Mesenchymal stem cell (in vitro differentiated cells and primary cell): ENCODE results near the gene ZCCHC13.

Source experiments
- DNase-seq: peaks from one replicate; pipeline ENCODE4 v3.0.0-alpha.2; 2013
- H2AFZ ChIP-seq: one replicate; pipeline ENCODE4 v1.6.1; 2013; ENCODE audit warnings: low read depth, mild to moderate bottlenecking, control low read depth, inconsistent platforms, low read length, moderate library complexity
- H2AK5ac ChIP-seq: 2 replicates; pipeline ENCODE4 v1.6.1; 2013; ENCODE audit warnings: low read length, moderate library complexity, mild to moderate bottlenecking, inconsistent platforms; ENCODE audit not compliant: severe bottlenecking
- H2BK120ac ChIP-seq: one replicate; pipeline ENCODE4 v1.6.1; 2013; ENCODE audit warnings: low read depth, mild to moderate bottlenecking, inconsistent platforms, low read length, moderate library complexity
- H2BK12ac ChIP-seq, 2 experiments: one replicate each; pipeline ENCODE4 v1.6.1; 2013; ENCODE audit warnings: inconsistent platforms in 2 of 2, low read length in 2 of 2, mild to moderate bottlenecking in 2 of 2, moderate library complexity in 2 of 2, control low read depth in 1 of 2
- H2BK15ac ChIP-seq: one replicate; pipeline ENCODE4 v1.6.1; 2013; ENCODE audit warnings: mild to moderate bottlenecking, low read depth, inconsistent platforms; ENCODE audit not compliant: poor library complexity, severe bottlenecking
- H2BK5ac ChIP-seq: 2 replicates; pipeline ENCODE4 v1.6.1; 2013; ENCODE audit warnings: low read depth, mild to moderate bottlenecking, low read length, control low read depth, inconsistent platforms; ENCODE audit not compliant: poor library complexity, severe bottlenecking
- H3K14ac ChIP-seq, 2 experiments: one replicate each; pipeline ENCODE4 v1.6.1; 2013; ENCODE audit warnings: inconsistent platforms in 2 of 2, low read length in 2 of 2, control low read depth in 1 of 2, mild to moderate bottlenecking in 1 of 2, moderate library complexity in 1 of 2
- H3K18ac ChIP-seq, 2 experiments: one replicate each; pipeline ENCODE4 v1.6.1; 2013; ENCODE audit warnings: inconsistent platforms in 2 of 2, low read length in 2 of 2, control low read depth in 1 of 2, low read depth in 1 of 2, mild to moderate bottlenecking in 1 of 2
- H3K23ac ChIP-seq, 2 experiments: one replicate each; pipeline ENCODE4 v1.6.1; 2013; ENCODE audit warnings: inconsistent platforms in 2 of 2, low read length in 2 of 2, mild to moderate bottlenecking in 2 of 2, moderate library complexity in 2 of 2, control low read depth in 1 of 2
- H3K27ac ChIP-seq: 2 replicates; pipeline ENCODE4 v1.5.1; 2013; ENCODE audit warnings: mild to moderate bottlenecking, moderate library complexity, low read length, control low read depth, inconsistent platforms; ENCODE audit not compliant: poor library complexity, severe bottlenecking
- H3K27me3 ChIP-seq, 2 experiments: 2 replicates each; pipeline versions ENCODE4 v1.6.1 to v1.7.0; 2013; ENCODE audit warnings: low read length in 2 of 2, mild to moderate bottlenecking in 2 of 2, moderate library complexity in 2 of 2, control low read depth in 1 of 2, inconsistent platforms in 1 of 2; ENCODE audit not compliant: control insufficient read depth in 1 of 2, insufficient read depth in 1 of 2
- H3K36me3 ChIP-seq, 2 experiments: 2 replicates each; pipeline versions ENCODE4 v1.6.1 to v1.7.0; 2013; ENCODE audit warnings: low read length in 2 of 2, control low read depth in 1 of 2, inconsistent platforms in 1 of 2, low read depth in 1 of 2, mild to moderate bottlenecking in 1 of 2; ENCODE audit not compliant: insufficient read depth in 2 of 2, control insufficient read depth in 1 of 2
- H3K4ac ChIP-seq, 2 experiments: one replicate each; pipeline ENCODE4 v1.6.1; 2013; ENCODE audit warnings: inconsistent platforms in 2 of 2, low read length in 2 of 2, mild to moderate bottlenecking in 2 of 2, moderate library complexity in 2 of 2, control low read depth in 1 of 2, low read depth in 1 of 2
- H3K4me1 ChIP-seq: 2 replicates; pipeline ENCODE4 v1.6.1; 2013; ENCODE audit warnings: low read depth, low read length, control low read depth; ENCODE audit not compliant: control insufficient read depth, insufficient read depth
- H3K4me2 ChIP-seq: 2 replicates; pipeline ENCODE4 v1.6.1; 2013; ENCODE audit warnings: low read length, mild to moderate bottlenecking, inconsistent platforms; ENCODE audit not compliant: poor library complexity, severe bottlenecking
- H3K4me3 ChIP-seq, 2 experiments: 2 replicates each; pipeline versions ENCODE4 v1.5.1 to v1.7.0; 2013; ENCODE audit warnings: low read length in 2 of 2, mild to moderate bottlenecking in 2 of 2, control low read depth in 1 of 2, low read depth in 1 of 2; ENCODE audit not compliant: insufficient read depth in 1 of 2
- H3K79me1 ChIP-seq: replicated peaks from 2 replicates; pipeline ENCODE4 v1.6.1; 2013; ENCODE audit warnings: mild to moderate bottlenecking, control low read depth, low read length, inconsistent platforms; ENCODE audit not compliant: poor library complexity, severe bottlenecking
- H3K9ac ChIP-seq: 2 replicates; pipeline ENCODE4 v1.7.0; 2013; ENCODE audit warnings: mild to moderate bottlenecking, low read length, moderate library complexity
- H3K9me3 ChIP-seq: 2 replicates; pipeline ENCODE4 v1.7.0; 2013; ENCODE audit warnings: mild to moderate bottlenecking, low read length; ENCODE audit not compliant: control insufficient read depth
- H4K8ac ChIP-seq: one replicate; pipeline ENCODE4 v1.6.1; 2013; ENCODE audit warnings: inconsistent platforms, mild to moderate bottlenecking, low read length, moderate library complexity
- H4K91ac ChIP-seq: one replicate; pipeline ENCODE4 v1.6.1; 2013; ENCODE audit warnings: mild to moderate bottlenecking, low read length, inconsistent platforms
- WGBS: methylation state at CpG from one replicate; pipeline ENCODE4 v1.1.7; 2013; ENCODE audit warnings: mixed read lengths; 5-methylcytosine and 5-hydroxymethylcytosine counted together

ZCCHC13 gene

GRCh38 chrX:74295101-74295500, 8.9 kb upstream of the ZCCHC13 start:
- Histone ChIP-seq H2AFZ (no peak overlapping the region), H3K4me1 (no peaks in the 10 kb centered on the region), H3K27me3 (peaks cover 0 to 4% of the 10 kb centered on the region in 2 experiments), H3K4me3 (no peak overlapping the region), H3K9me3 (no peaks in the 10 kb centered on the region), H3K9ac (no peak overlapping the region), H2BK5ac (no peak overlapping the region), H2BK120ac (no peak overlapping the region), H4K91ac (no peak overlapping the region), H3K36me3 (no peaks in the 10 kb centered on the region), H2AK5ac (no peak overlapping the region), H3K79me1 (no peaks in the 10 kb centered on the region), H3K4me2 (no peak overlapping the region), H3K14ac (no peak overlapping the region), H3K27ac (no peak overlapping the region), H4K8ac (no peak overlapping the region), H2BK12ac (no peak overlapping the region), H3K18ac (no peak overlapping the region), H3K23ac (no peak overlapping the region), H3K4ac (no peak overlapping the region), H2BK15ac (no peak overlapping the region)
- WGBS = 100% methylated on average over 1 of the region's 3 CpGs
- DNase-seq = no peak

- H2AK5ac ChIP-seq = no peak overlapping the region
- no peak overlapping the region for H3K23ac ChIP-seq
- no peak overlapping the region for H2AFZ ChIP-seq
- H3K4me2 ChIP-seq = no peak overlapping the region
- H3K36me3 ChIP-seq = no peaks in the 10 kb centered on the region
- no peaks in the 10 kb centered on the region for H3K9me3 ChIP-seq
- no peak overlapping the region for H2BK120ac ChIP-seq
- H3K18ac ChIP-seq = no peak overlapping the region
- H3K4me3 ChIP-seq = no peak overlapping the region
- no peak overlapping the region for H3K4ac ChIP-seq
- H4K91ac ChIP-seq = no peak overlapping the region
- no peak overlapping the region for H2BK15ac ChIP-seq
- H2BK5ac ChIP-seq = no peak overlapping the region
- no peaks in the 10 kb centered on the region for H3K4me1 ChIP-seq
- no peak overlapping the region for H3K27ac ChIP-seq
- H3K79me1 ChIP-seq = no peaks in the 10 kb centered on the region
- H3K27me3 ChIP-seq = peaks cover 0 to 16% of the 10 kb centered on the region in 2 experiments
- H3K14ac ChIP-seq = no peak overlapping the region
- no peak overlapping the region for H4K8ac ChIP-seq
- H3K9ac ChIP-seq = no peak overlapping the region
- no peak for DNase-seq
- no peak overlapping the region for H2BK12ac ChIP-seq
- WGBS = 91% methylated on average over 1 of the region's 4 CpGs
Observed at GRCh38 chrX:74297766-74298165, 6.2 kb upstream of the ZCCHC13 start.

- Histone ChIP-seq H3K79me1 (no peaks in the 10 kb centered on the region), H4K91ac (no peak overlapping the region), H3K18ac (no peak overlapping the region), H3K4me3 (no peak overlapping the region), H2BK15ac (no peak overlapping the region), H2BK5ac (no peak overlapping the region), H2AK5ac (no peak overlapping the region), H3K14ac (no peak overlapping the region), H2AFZ (no peak overlapping the region), H3K4me1 (no peaks in the 10 kb centered on the region), H3K27ac (no peak overlapping the region), H3K23ac (no peak overlapping the region), H2BK120ac (no peak overlapping the region), H2BK12ac (no peak overlapping the region), H3K4me2 (no peak overlapping the region), H3K4ac (no peak overlapping the region), H3K9ac (no peak overlapping the region), H3K27me3 (peaks cover 0 to 19% of the 10 kb centered on the region in 2 experiments), H3K9me3 (no peaks in the 10 kb centered on the region), H4K8ac (no peak overlapping the region), H3K36me3 (no peaks in the 10 kb centered on the region)
- no peak for DNase-seq
- no CpG with 5 or more reads among the region's 4 CpGs for WGBS
Observed at GRCh38 chrX:74300869-74301268, 3.1 kb upstream of the ZCCHC13 start.

GRCh38 chrX:74318672-74319071, 14.7 kb downstream of the ZCCHC13 start:
- H3K36me3 ChIP-seq = no peaks in the 10 kb centered on the region
- H3K14ac ChIP-seq = no peak overlapping the region
- H4K8ac ChIP-seq = no peak overlapping the region
- H3K23ac ChIP-seq = no peak overlapping the region
- H3K9me3 ChIP-seq = no peaks in the 10 kb centered on the region
- peaks cover 0 to 37% of the 10 kb centered on the region in 2 experiments for H3K27me3 ChIP-seq
- 100% methylated on average over 1 of the region's 4 CpGs for WGBS
- H3K18ac ChIP-seq = no peak overlapping the region
- no peak overlapping the region for H3K4me3 ChIP-seq
- H2BK15ac ChIP-seq = no peak overlapping the region
- no peak for DNase-seq
- H2BK120ac ChIP-seq = no peak overlapping the region
- no peak overlapping the region for H4K91ac ChIP-seq
- no peak overlapping the region for H3K4ac ChIP-seq
- H3K4me1 ChIP-seq = no peaks in the 10 kb centered on the region
- H2BK12ac ChIP-seq = no peak overlapping the region
- no peak overlapping the region for H3K9ac ChIP-seq
- H3K4me2 ChIP-seq = no peak overlapping the region
- no peaks in the 10 kb centered on the region for H3K79me1 ChIP-seq
- no peak overlapping the region for H2AK5ac ChIP-seq
- H2AFZ ChIP-seq = no peak overlapping the region
- no peak overlapping the region for H2BK5ac ChIP-seq
- H3K27ac ChIP-seq = no peak overlapping the region
